K562 (cell line): ENCODE results near the gene HOXB3. TPM values are rescaled to one million over a fixed set of nuclear protein-coding genes. Genes with fewer than 3 reads are reported as not detected.

Source experiments
- ARID2 ChIP-seq: fragments of 450-650 bp; IDR thresholded peaks from 2 replicates; pipeline ENCODE4 v1.6.1; 2017; ENCODE audit warnings: antibody characterized with exemption, mild to moderate bottlenecking
- BRD4 ChIP-seq: fragments of 200-600 bp; sonication (generic); IDR thresholded peaks from 2 replicates; pipeline ENCODE4 v1.6.1; 2017; ENCODE audit warnings: inconsistent platforms
- CAMTA2 ChIP-seq: fragments of 250-450 bp; sonication (Bioruptor Pico); conservative IDR thresholded peaks from 2 replicates; pipeline ENCODE4 v1.5.1; 2022
- FOSL1 ChIP-seq: fragments of 200-800 bp; sonication (Bioruptor generic); conservative IDR thresholded peaks from 2 replicates; pipeline ENCODE4 v1.6.1; 2016; ENCODE audit warnings: missing genetic modification characterization, missing compliant biosample characterization
- GATAD2A ChIP-seq: fragments of 450-650 bp; IDR thresholded peaks from 2 replicates; pipeline ENCODE4 v1.6.1; 2017
- HLTF ChIP-seq: fragments of 450-650 bp; IDR thresholded peaks from 2 replicates; pipeline ENCODE4 v1.6.1; 2016
- ILF3 ChIP-seq: fragments of 450-650 bp; IDR thresholded peaks from 2 replicates; pipeline ENCODE4 v1.6.1; 2018; ENCODE audit warnings: antibody characterized with exemption, mild to moderate bottlenecking, moderate library complexity, borderline replicate concordance
- LCOR ChIP-seq: sonication (generic); formaldehyde crosslinking; IDR thresholded peaks from 2 replicates; pipeline ENCODE4 v1.8.0; 2022; ENCODE audit warnings: mild to moderate bottlenecking, missing genetic modification reagents
- MTF1 ChIP-seq: fragments of 250-450 bp; sonication (Bioruptor Pico); IDR thresholded peaks from 2 replicates; pipeline ENCODE4 v1.9.0; 2021; ENCODE audit warnings: moderate library complexity, mild to moderate bottlenecking, inconsistent platforms, borderline replicate concordance
- NR3C1 ChIP-seq: sonication (generic); formaldehyde crosslinking; IDR thresholded peaks from 2 replicates; pipeline ENCODE4 v1.8.1; 2022; ENCODE audit warnings: missing genetic modification reagents
- POLR2AphosphoS2 ChIP-seq: IDR thresholded peaks from 2 replicates; pipeline ENCODE4 v1.6.1; 2012; ENCODE audit warnings: low read length, improper control_type of control experiment
- POLR2AphosphoS5 ChIP-seq: IDR thresholded peaks from 2 replicates; pipeline ENCODE4 v1.6.1; 2011; ENCODE audit warnings: mild to moderate bottlenecking, low read depth, low read length, moderate library complexity; ENCODE audit not compliant: control insufficient read depth, insufficient read depth
- PTTG1 ChIP-seq: fragments of 450-650 bp; IDR thresholded peaks from 2 replicates; pipeline ENCODE4 v1.6.1; 2016; ENCODE audit warnings: low read depth, mild to moderate bottlenecking, missing genetic modification characterization, missing compliant biosample characterization
- TAF1 ChIP-seq: IDR thresholded peaks from 2 replicates; pipeline ENCODE4 v1.6.1; 2011; ENCODE audit warnings: mild to moderate bottlenecking, low read length, moderate library complexity; ENCODE audit not compliant: insufficient read depth, control insufficient read depth, severe bottlenecking; ENCODE audit errors: extremely low read depth
- ZNF143 ChIP-seq: sonication (generic); formaldehyde crosslinking; IDR thresholded peaks from 2 replicates; pipeline ENCODE4 v1.9.0; 2022; ENCODE audit warnings: mild to moderate bottlenecking, missing genetic modification reagents
- ZNF354B ChIP-seq: fragments of 250-450 bp; sonication (Bioruptor Pico); IDR thresholded peaks from 2 replicates; pipeline ENCODE4 v1.4.0; 2020
- ZNF445 ChIP-seq: fragments of 250-450 bp; sonication (Bioruptor Pico); IDR thresholded peaks from 2 replicates; pipeline ENCODE4 v1.4.0; 2020; ENCODE audit warnings: low read depth, mild to moderate bottlenecking, moderate library complexity
- ZNF507 ChIP-seq: conservative IDR thresholded peaks from 2 replicates; pipeline ENCODE4 v1.6.1; 2017; ENCODE audit warnings: missing genetic modification characterization, missing compliant biosample characterization
- ZNF583 ChIP-seq: fragments of 250-450 bp; sonication (Bioruptor Pico); IDR thresholded peaks from 2 replicates; pipeline ENCODE4 v1.4.0; 2020
- ZNF586 ChIP-seq: fragments of 450-650 bp; formaldehyde crosslinking; conservative IDR thresholded peaks from 2 replicates; pipeline ENCODE4 v1.4.0; 2020; ENCODE audit warnings: mild to moderate bottlenecking, moderate library complexity
- ZNF766 ChIP-seq: fragments of 200-800 bp; sonication (Bioruptor generic); conservative IDR thresholded peaks from 2 replicates; pipeline ENCODE4 v1.6.1; 2016; ENCODE audit warnings: missing genetic modification characterization, missing compliant biosample characterization
- ZSCAN32 ChIP-seq: fragments of 450-650 bp; formaldehyde crosslinking; IDR thresholded peaks from 2 replicates; pipeline ENCODE4 v1.4.0; 2020; ENCODE audit warnings: mild to moderate bottlenecking, moderate library complexity
- polyA plus RNA-seq, 8 experiments: library from polyadenylated mRNA; depleted of rRNA in 4 of 8; stranded (reverse) in 5 of 8; unstranded in 3 of 8; fragments of >200 nt; fragmentation: Nextera tagmentation in 2 of 8; fragmentation: Illumina TruSeq in 1 of 8; extraction: Ambion mirVana in 2 of 8; extraction: Trizol in 1 of 8; gene quantifications; 2 replicates each; pipeline versions ENCODE4 v1.2.1 to v1.2.3, GENCODE V29; 2011 to 2014; ENCODE audit warnings: inconsistent platforms in 1 of 8, missing spikeins in 1 of 8
- total RNA-seq, 7 experiments: library from RNA; depleted of rRNA in 6 of 7; stranded (reverse); fragments of >200 nt in 6 of 7; fragmentation: Illumina TruSeq in 2 of 7; extraction: Trizol in 2 of 7; gene quantifications; 2 replicates each; pipeline versions ENCODE4 v1.2.1 to v1.2.3, GENCODE V29; 2011 to 2021; ENCODE audit warnings: low replicate concordance in 1 of 7
- TF ChIP-seq, protein P1 (sequence below): sonication (generic); formaldehyde crosslinking; IDR thresholded peaks from 2 replicates; pipeline ENCODE4 v1.5.0; 2020; ENCODE audit warnings: missing genetic modification reagents
- TF ChIP-seq, protein P2 (sequence below), 2 experiments: fragments of 450-650 bp in 1 of 2; IDR thresholded peaks; 2 replicates each; pipeline ENCODE4 v1.6.1; 2011 to 2017; ENCODE audit warnings: low read depth in 2 of 2, antibody characterized with exemption in 1 of 2, borderline replicate concordance in 1 of 2, low read length in 1 of 2, mild to moderate bottlenecking in 1 of 2, mixed read lengths in 1 of 2; ENCODE audit not compliant: control insufficient read depth in 1 of 2

The HOXB3 gene
- total and polyA plus RNA-seq, 9 of the 15 experiments (the other 6 are each of a cell fraction or from before 2014, with no cell fraction given) = 2.4 to 41.3 (median 20.2) TPM

DNA sequence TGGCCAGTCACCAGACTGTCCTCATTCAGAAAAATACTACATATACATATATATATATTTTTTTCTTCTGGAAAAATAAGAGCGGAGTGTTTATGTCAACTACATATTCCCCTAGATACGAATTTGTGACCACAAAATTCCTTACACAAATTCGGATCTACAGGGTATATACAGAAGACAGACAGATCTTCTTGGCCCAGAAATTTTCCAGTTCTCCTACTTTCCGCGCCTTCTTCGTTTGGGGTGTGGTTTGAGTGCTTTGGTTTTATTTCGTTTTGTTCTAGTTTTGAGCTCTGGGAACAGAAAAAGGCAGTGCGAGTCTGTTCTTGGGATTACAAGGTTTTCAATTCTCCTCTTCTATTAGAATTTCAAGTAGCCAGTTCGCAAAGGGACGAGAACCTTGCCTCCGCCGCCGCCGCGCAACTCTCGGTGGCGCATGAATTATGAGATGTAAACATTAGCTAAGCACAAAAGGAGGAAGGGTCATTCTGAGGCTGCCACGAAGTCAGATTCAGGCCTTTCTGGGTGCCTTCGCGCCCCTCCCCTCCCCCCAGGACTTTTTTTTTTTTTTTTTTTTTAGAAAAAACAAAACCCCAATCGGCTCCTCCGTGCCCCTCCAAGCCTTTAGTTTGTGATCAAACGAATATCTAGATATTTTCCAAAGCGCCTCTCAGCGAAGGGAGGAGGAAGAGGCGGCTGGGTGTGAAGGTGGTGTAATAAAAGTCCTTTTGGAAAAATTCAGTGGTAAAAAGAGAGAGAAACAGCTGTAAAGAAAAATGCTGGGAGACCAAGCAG is 10.1 kb downstream of the HOXB3 start (continued):
- TF ChIP-seq PTTG1 (tag) (no peak), ZNF583 (CRISPR knock-in tag) (0 out of 2 replicates have a peak, but pooled peaks have one; percentile 32), NR3C1 (no peak), POLR2AphosphoS5 (peak; percentile 45; the same call in 1 of the 2 replicates), POLR2AphosphoS2 (no peak), TAF1 (peak; percentile 42), GATAD2A (no peak), ILF3 (no peak), LCOR (no peak), FOSL1 (tag) (peak; percentile 36; the same call in 1 of the 2 replicates), ZNF586 (CRISPR knock-in tag) (no peak), ZNF143 (CRISPR knock-in tag) (no peak), ZSCAN32 (CRISPR knock-in tag) (no peak), CAMTA2 (CRISPR knock-in tag) (no peak), BRD4 (peak; percentile 80; the same call in 1 of the 2 replicates), ZNF766 (peak; percentile 72), MTF1 (CRISPR knock-in tag) (no peak), ZNF507 (tag) (no peak), HLTF (no peak), ZNF354B (CRISPR knock-in tag) (no peak), ARID2 (no peak), ZNF445 (CRISPR knock-in tag) (no peak)
- TF ChIP-seq, protein P1, sequence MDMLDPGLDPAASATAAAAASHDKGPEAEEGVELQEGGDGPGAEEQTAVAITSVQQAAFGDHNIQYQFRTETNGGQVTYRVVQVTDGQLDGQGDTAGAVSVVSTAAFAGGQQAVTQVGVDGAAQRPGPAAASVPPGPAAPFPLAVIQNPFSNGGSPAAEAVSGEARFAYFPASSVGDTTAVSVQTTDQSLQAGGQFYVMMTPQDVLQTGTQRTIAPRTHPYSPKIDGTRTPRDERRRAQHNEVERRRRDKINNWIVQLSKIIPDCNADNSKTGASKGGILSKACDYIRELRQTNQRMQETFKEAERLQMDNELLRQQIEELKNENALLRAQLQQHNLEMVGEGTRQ (CRISPR knock-in tag) = no peak
- TF ChIP-seq, protein P2, sequence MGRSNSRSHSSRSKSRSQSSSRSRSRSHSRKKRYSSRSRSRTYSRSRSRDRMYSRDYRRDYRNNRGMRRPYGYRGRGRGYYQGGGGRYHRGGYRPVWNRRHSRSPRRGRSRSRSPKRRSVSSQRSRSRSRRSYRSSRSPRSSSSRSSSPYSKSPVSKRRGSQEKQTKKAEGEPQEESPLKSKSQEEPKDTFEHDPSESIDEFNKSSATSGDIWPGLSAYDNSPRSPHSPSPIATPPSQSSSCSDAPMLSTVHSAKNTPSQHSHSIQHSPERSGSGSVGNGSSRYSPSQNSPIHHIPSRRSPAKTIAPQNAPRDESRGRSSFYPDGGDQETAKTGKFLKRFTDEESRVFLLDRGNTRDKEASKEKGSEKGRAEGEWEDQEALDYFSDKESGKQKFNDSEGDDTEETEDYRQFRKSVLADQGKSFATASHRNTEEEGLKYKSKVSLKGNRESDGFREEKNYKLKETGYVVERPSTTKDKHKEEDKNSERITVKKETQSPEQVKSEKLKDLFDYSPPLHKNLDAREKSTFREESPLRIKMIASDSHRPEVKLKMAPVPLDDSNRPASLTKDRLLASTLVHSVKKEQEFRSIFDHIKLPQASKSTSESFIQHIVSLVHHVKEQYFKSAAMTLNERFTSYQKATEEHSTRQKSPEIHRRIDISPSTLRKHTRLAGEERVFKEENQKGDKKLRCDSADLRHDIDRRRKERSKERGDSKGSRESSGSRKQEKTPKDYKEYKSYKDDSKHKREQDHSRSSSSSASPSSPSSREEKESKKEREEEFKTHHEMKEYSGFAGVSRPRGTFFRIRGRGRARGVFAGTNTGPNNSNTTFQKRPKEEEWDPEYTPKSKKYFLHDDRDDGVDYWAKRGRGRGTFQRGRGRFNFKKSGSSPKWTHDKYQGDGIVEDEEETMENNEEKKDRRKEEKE (IDR thresholded peaks at IDR 0.05; ENCODE audit: borderline replicate concordance in 1 of 2, control insufficient read depth in 1 of 2, low read depth in 2 of 2, low read length in 1 of 2) = no peak
